A673 (cell line): ENCODE data around the gene ARHGAP11A. TPM values are rescaled to one million over a fixed set of nuclear protein-coding genes. Genes with fewer than 3 reads are reported as not detected.

Source experiments
- BruUV-seq: library from RNA; stranded (reverse); fragments of 400-500 nt; replicated peaks from 2 replicates; lab custom pipeline; 2021; lab: Mats Ljungman, UMichigan
- CTCF ChIA-PET: fragments of 300-600 bp; sonication (Branson Sonifier 250); formaldehyde crosslinking; loops from one replicate; lab custom pipeline; 2022; ENCODE audit warnings: antibody characterized with exemption; lab: Charles Lee
- POLR2A ChIA-PET: fragments of 300-600 bp; sonication (Branson Sonifier 250); formaldehyde crosslinking; loops from one replicate; lab custom pipeline; 2022; ENCODE audit warnings: antibody characterized with exemption; ENCODE audit not compliant: low non-redundant PET; lab: Charles Lee
- DNase-seq: peaks from one replicate; pipeline ENCODE4 v3.0.0-alpha.2; 2015; ENCODE audit warnings: low spot score
- H3K27ac ChIP-seq: fragments of 200-600 bp; sonication (generic); 2 replicates; pipeline ENCODE4 v1.5.1; 2016; ENCODE audit warnings: mixed run types, low read depth, mild to moderate bottlenecking, mixed read lengths, antibody characterized with exemption, low read length; ENCODE audit not compliant: poor library complexity, severe bottlenecking
- H3K27me3 ChIP-seq: fragments of 200-600 bp; sonication (generic); replicated peaks from 2 replicates; pipeline ENCODE4 v1.6.1; 2017; ENCODE audit warnings: mixed run types, low read depth, mild to moderate bottlenecking, mixed read lengths, antibody characterized with exemption, low read length; ENCODE audit not compliant: insufficient read depth, poor library complexity
- H3K36me3 ChIP-seq: fragments of 200-600 bp; sonication (generic); 2 replicates; pipeline ENCODE4 v1.6.1; 2016; ENCODE audit warnings: mixed run types, mild to moderate bottlenecking, mixed read lengths, antibody characterized with exemption, low read length; ENCODE audit not compliant: insufficient read depth, poor library complexity, severe bottlenecking
- H3K4me1 ChIP-seq: fragments of 200-600 bp; sonication (generic); 2 replicates; pipeline ENCODE4 v1.6.1; 2017; ENCODE audit warnings: mixed run types, mild to moderate bottlenecking, mixed read lengths, antibody characterized with exemption, low read length; ENCODE audit not compliant: insufficient read depth, poor library complexity, severe bottlenecking
- H3K4me3 ChIP-seq: fragments of 200-600 bp; sonication (generic); 2 replicates; pipeline ENCODE4 v1.5.1; 2016; ENCODE audit warnings: low read depth, mixed run types, mild to moderate bottlenecking, mixed read lengths, low read length; ENCODE audit not compliant: poor library complexity, severe bottlenecking
- H3K9me3 ChIP-seq: fragments of 200-600 bp; sonication (generic); 2 replicates; pipeline ENCODE4 v1.6.1; 2016; ENCODE audit warnings: mixed run types, low read depth, mild to moderate bottlenecking, mixed read lengths, antibody characterized with exemption, low read length; ENCODE audit not compliant: poor library complexity, severe bottlenecking
- EZH2 ChIP-seq: fragments of 200-600 bp; sonication (generic); IDR thresholded peaks from 2 replicates; pipeline ENCODE4 v1.6.1; 2017; ENCODE audit warnings: borderline replicate concordance, low read depth, mild to moderate bottlenecking, mixed read lengths, antibody characterized with exemption, low read length; ENCODE audit not compliant: poor library complexity, severe bottlenecking
- intact Hi-C: fragments of 100-400 bp; cut with micrococcal nuclease; formaldehyde crosslinking; loops from one replicate; pipeline ENCODE4 v1.10.0; 2022; ENCODE audit not compliant: unreplicated experiment
- total RNA-seq: library from RNA; stranded (reverse); gene quantifications from 2 replicates; pipeline ENCODE4 v1.2.3, GENCODE V29; 2021
- TF ChIP-seq, protein P1 (sequence below): fragments of 300-800, 200-600 bp; sonication (generic); conservative IDR thresholded peaks from 2 replicates; pipeline ENCODE4 v1.5.1; 2017; ENCODE audit warnings: low read depth, mild to moderate bottlenecking, antibody characterized with exemption, low read length, moderate library complexity, mixed read lengths

The ARHGAP11A gene
- total RNA-seq, 1 experiment from 2014 or later: 173 TPM

- no peaks in the 10 kb centered on the region for H3K9me3 ChIP-seq
- POLR2A ChIA-PET: no interaction called here
- BruUV-seq: no TSS peak
- no peak overlapping the region for H3K4me3 ChIP-seq
- TF ChIP-seq, protein P1, sequence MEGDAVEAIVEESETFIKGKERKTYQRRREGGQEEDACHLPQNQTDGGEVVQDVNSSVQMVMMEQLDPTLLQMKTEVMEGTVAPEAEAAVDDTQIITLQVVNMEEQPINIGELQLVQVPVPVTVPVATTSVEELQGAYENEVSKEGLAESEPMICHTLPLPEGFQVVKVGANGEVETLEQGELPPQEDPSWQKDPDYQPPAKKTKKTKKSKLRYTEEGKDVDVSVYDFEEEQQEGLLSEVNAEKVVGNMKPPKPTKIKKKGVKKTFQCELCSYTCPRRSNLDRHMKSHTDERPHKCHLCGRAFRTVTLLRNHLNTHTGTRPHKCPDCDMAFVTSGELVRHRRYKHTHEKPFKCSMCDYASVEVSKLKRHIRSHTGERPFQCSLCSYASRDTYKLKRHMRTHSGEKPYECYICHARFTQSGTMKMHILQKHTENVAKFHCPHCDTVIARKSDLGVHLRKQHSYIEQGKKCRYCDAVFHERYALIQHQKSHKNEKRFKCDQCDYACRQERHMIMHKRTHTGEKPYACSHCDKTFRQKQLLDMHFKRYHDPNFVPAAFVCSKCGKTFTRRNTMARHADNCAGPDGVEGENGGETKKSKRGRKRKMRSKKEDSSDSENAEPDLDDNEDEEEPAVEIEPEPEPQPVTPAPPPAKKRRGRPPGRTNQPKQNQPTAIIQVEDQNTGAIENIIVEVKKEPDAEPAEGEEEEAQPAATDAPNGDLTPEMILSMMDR: no peak
- no peak for TF ChIP-seq EZH2
- no peaks in the 10 kb centered on the region for H3K27me3 ChIP-seq
- H3K36me3 ChIP-seq: peaks cover 78% of the 10 kb centered on the region
- H3K4me1 ChIP-seq: no peaks in the 10 kb centered on the region
- H3K27ac ChIP-seq: no peak overlapping the region
- intact Hi-C loops: no loop called here
- CTCF ChIA-PET: no interaction called here
- DNase-seq: no peak
Measured at GRCh38 chr15:32636908-32637567, 21.7 kb downstream of the ARHGAP11A start.

- H3K27me3 ChIP-seq: no peaks in the 10 kb centered on the region
- H3K36me3 ChIP-seq: peaks cover 77% of the 10 kb centered on the region
- H3K9me3 ChIP-seq: no peaks in the 10 kb centered on the region
- intact Hi-C loops: no loop called here
- ChIA-PET POLR2A (no interaction called here), CTCF (no interaction called here)
- no peak for DNase-seq
- no TSS peak for BruUV-seq
- H3K4me1 ChIP-seq: no peaks in the 10 kb centered on the region
- no peak for TF ChIP-seq EZH2
- TF ChIP-seq, protein P1: no peak
- H3K4me3 ChIP-seq: no peak overlapping the region
- no peak overlapping the region for H3K27ac ChIP-seq
Measured at GRCh38 chr15:32637704-32638103, 22.4 kb downstream of the ARHGAP11A start.

DNA sequence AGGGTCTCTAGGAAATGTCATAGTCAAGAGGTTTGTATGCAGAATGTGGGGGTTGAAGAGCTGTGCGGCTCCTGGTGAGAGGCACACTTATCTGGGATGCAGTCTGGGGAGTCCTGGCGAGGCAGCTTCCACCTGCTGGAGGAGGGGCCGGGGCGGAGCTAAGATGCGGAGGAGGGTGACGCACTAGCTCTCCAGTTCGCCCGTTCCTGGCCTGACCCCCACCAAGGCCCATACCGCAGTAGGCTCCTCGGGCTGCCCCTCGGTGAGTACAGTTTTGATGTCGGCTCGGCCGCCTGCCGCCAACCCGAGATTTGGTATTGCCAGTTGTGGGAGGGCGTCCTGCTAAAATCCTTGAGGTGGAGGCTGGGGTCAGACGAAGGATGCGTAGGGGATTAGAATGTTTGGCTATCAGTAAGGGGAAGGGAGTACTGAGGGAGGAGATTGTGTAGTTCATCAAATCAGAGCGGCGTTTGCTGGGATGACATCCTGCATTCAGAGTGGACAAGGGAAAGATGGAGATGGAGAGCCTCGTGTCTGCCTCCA is 26.3 kb downstream of the ARHGAP11A start, which contains the start of gene SCG5:
Gene SCG5 (plus strand): TSS at position 194 of the 543 bp plus-strand sequence. CDS start 1,883 bp downstream, outside the sequence.
- Histone ChIP-seq H3K4me1 (peaks cover 7% of the 10 kb centered on the region), H3K27ac (no peak within 1 kb of the TSS), H3K9me3 (no peaks in the 10 kb centered on the region), H3K4me3 (no peak within 1 kb of the TSS), H3K36me3 (peaks cover 38% of the 10 kb centered on the region), H3K27me3 (no peaks in the 10 kb centered on the region)
- intact Hi-C loops: no loop called here
- no TSS peak for BruUV-seq
- ChIA-PET POLR2A (no interaction called here), CTCF (no interaction called here)
- no peak for TF ChIP-seq EZH2
- TF ChIP-seq, protein P1: no peak
- DNase-seq: no peak
